Fibroblast of skin of abdomen (primary cell): ENCODE data around the gene IQGAP2.
A peak's percentile ranks its signal among the peaks of the same experiment; 100 is the strongest.

Experiments
- DNase-seq: peaks from one replicate; pipeline ENCODE4 v3.0.0-alpha.2; 2013

The IQGAP2 gene

DNA sequence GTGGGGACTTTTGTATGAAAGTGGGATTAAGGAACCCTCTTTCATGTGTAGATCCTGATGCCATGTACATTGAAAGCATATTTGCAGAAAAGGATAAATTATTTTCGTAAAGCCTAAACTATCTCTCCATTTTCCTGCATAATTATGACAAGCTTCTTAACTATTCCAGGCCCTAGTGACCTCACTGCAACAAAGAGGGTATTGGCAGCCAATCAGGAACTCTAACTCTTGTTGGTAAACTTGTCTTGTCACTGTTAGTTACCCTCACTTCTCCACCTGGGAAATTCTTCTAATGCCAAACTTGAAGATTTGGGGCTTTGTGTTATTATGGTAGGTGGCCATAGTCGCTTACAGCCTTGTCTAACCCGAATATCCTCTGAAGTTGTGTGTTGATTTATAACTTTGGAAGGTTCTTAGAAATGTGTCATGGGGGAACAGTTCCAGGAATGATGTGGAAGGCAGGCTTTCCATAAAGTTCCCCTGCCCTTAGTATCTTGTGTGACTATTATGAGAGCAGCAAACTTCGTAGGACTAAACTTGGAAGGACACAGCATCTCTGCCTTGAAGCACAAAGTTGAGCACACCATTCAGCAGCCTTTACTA, 52.5 kb downstream of the IQGAP2 start:
- peak; percentile 6 for DNase-seq

DNA sequence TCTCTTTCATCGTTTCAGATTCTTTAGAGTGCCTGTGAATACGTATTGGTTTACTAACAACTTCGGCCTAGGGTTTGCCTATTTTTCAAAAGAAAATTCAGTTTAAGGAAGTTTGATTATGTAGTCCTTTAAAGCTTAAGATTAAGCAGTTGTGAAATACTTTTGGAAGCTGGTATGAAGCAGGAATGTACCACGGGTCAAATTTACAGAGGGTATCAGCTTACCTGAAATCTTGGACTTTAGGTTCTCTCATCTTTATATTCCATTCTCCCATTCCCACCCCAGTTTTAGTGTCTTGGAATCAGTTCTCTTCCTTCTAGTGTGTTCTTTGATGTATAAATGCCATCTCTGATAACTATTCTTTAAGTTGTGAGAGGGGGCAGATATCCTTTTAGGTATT, 53.2 kb downstream of the IQGAP2 start:
- no peak for DNase-seq

DNA sequence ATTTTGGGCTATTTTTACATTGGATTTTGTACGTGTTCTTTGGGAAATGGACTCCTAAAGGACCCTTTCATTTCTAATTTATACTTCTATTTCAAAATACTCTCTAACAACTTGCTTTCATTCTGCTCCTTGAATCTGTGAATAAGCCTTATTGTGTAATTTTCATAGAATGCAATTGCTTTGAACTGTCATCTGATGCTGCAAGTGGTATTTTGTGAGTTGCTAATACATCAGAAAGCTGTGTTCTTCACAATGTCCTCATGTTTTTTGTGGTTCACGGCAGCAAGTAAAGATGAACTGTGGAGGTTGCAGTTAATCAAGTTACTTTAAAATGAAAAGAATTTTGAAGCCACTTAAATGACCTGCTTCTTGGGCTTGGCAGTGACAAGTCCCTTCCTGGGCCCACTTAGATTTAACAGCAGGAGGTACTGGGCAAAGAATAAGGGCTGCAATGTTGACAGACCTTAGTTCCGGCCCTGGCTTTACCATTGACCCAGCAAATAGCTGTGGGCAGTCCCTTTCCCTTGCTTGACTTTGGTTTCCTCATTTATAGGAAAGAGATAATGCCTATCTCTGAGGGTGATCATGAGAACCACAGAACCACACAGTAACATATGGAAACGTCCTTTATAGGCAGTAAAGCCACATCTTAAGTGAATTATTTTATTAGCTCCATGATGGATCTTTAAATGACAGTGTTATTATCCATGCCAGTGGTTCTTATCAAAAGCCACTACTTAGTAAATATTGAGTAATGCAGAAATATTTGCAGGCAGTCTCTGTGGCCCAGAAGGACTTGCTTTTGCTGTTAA, 54.8 kb downstream of the IQGAP2 start:
- DNase-seq = no peak

DNA sequence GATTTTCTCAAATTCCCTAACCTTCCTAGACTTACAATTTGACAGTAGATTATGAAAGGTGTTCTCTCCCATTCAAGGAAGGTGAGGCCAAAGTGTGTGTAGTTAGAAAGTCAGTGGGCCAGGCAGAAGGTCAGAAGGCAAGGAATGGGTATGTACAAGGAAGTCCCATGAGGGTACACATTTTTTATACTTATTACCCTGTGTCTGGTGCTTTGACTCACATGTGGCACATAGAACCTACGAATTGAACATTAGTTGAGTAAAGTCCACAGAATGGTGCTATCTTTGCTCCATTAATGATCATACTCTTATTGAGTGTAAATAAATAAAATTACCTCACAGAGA, 55.4 kb downstream of the IQGAP2 start:
- DNase-seq = no peak

DNA sequence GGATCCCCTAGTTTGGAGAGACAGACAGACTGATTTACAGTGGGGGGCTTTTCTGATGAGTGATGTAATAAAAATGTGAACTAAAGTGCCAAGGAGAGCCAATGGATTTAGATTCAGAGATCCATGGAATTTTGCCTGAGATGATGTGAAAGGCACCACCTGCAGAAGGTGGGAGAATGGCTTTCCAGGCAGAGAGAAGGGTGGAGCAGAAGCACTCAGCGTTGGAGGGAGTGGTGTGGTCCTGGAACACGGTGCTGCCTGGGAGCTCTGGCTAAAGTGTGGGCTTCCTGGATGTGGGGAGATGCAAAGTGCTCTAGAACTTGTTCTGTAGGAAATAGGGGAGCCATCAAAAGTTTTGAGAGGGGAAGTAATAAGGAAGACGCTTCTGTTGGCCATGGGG, 57.0 kb downstream of the IQGAP2 start:
- DNase-seq = no peak

DNA sequence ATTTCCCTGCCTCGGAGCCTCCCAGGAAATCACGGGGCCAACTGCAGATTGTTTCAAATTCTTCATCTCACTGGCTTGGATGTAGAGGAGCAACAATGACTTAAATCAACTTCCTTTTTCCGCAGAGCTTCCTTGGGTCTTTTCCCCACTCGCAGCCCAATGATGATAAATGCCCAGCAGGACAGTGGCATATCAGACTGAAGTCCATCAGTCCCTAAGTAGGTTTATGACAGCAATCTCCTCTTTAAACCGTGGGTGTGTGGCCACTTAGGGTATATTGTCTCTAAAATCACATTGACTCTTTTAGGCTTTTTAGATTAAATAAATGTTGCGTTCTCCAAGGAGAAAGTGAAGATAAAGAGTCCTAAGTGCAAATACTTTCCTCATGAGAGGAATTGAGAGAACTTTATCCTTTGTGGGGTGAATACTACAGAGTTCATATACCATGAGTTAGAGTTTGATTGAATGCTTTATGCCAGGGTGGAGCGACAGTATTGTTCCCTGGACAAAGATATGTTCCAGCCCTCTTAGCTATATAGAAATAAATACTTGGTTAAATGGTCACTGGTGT, 59.1 kb downstream of the IQGAP2 start:
- no peak for DNase-seq

DNA sequence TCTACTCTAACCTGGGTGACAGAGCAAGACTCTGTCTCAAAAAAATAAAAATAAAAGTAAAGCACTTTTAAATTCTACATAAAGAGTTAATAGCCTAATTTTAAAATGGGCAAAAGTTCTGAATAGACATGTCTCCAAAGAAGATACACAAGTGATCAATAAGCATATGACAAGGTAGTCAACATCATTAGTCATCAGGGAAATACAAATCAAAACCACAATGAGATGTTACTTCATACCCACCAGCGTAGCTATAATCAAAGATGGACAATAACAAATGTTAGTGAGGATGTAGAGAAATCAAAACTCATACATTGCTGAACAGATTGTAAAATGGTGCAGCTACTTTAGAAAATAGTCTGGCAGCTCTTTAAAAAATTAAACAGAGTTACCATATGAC, 64.1 kb downstream of the IQGAP2 start:
- DNase-seq = no peak

DNA sequence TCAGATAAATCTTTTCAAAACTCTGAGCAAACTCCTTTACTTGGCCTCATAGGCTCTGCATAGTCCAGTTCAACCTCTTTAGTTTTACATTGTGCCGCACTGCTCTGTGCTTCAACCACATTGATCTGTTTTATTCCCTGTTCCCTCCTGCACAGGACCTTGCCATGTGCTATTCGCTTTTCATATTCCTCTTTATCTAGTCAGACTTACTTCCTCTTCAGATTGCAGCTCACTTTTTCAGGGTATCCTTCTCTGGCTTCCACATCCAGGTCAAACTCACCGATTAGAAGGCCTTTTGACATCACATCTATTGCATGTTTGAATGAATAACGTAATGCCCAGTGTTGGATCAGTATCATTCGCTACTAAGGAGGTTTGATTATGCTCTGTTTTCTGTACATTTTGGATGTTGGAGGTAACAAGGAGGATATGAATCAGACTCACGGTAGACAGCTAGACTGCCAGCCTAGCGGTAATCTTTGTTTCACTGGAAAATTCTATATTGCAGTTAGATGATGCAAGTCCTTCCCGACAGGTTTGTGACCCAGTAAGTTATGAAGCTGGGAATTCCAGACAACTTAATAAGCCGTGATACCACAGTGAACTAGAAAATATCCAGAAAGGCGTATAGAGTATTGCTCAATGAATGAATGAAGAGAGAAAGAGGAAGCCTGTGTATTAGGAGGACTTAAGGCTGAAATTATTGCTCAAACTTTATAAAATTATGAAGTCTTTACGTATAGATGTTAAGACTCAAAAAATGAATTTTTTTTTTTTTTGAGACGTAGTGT, 65.7 kb downstream of the IQGAP2 start:
- DNase-seq = peak; percentile 21

DNA sequence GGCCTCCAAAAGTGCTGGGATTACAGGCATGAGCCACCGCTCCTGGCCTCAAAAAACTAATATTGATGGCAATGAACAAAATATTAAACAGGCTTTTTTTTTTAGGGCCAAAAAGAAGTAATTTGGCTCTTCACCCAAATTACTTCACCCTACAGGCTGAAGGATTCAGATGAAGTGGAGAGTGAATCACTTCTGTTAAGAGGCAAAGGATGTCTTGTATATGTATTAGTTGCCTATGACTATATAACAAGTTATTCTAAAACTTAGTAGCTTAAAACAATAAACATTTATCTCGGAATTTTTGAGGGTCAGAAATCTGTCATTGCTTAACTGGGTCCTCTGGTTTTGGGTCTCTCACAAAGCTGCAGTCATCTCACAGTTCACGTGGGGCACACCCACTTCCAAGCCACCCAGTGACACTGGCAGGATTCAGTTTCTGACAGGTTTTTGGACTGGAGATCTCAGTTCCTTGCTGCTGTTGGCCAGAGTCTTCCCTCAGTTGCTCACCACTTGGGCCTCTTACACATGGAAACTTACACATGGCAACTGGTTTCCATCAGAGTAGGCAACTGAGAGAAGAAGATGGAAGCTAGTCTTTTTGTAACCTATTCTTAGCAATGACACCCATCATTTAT, 66.7 kb downstream of the IQGAP2 start:
- peak; percentile 0 for DNase-seq

DNA sequence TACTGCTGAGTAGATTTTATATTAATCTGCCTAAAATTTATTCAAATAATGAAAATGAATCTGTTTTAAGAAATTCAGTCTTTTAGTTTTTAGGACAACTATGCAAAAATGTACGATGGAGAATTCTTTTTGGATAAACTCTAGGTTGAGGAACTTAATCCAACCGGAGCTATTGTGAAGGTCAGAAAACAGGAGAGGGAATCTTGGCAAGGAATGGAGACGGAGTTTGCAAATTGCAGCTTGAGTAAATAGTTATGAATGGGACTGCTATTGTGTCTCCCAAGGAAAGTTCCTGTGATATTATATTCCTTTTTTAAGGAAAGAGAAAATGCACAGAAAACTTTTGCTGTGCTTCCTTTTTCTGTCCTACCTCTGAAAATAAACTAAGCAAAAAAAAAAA, 67.9 kb downstream of the IQGAP2 start:
- no peak for DNase-seq

DNA sequence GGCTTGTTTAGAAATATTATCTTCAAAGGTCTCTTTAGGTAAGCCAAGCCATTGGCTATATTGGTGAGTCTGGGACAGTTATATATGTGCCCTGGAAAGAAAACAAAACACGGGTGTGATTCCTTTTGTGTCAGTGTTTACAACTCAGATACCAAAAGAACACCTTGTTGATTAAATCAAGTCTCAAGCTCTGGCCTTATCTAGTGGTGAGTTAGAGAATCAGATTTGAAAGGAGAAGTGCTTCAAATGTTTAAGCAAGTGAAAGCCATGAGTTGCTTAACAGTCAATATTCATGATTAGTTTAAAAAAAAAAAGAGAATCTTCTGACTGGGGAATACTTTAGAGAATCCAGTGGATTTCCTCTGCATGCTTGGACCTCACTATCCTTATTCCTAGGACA, 68.3 kb downstream of the IQGAP2 start:
- no peak for DNase-seq

DNA sequence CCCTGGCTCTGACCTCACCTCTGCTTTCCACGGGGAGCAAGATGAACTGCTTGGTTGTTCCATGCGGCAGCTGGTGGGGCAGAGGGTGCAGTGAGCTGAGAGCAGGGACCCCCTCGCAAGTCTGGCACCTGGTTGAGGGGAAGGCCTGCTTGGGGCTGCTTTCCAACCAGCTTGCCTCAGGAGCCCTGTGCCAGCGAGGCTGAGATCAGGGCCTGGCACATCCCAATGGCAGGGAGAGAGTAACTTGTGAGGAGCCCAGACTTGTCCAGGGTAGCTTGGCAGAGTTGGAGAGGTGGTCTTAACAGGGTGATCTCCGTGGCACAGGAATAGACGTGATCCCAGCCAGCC, 68.9 kb downstream of the IQGAP2 start:
- no peak for DNase-seq

DNA sequence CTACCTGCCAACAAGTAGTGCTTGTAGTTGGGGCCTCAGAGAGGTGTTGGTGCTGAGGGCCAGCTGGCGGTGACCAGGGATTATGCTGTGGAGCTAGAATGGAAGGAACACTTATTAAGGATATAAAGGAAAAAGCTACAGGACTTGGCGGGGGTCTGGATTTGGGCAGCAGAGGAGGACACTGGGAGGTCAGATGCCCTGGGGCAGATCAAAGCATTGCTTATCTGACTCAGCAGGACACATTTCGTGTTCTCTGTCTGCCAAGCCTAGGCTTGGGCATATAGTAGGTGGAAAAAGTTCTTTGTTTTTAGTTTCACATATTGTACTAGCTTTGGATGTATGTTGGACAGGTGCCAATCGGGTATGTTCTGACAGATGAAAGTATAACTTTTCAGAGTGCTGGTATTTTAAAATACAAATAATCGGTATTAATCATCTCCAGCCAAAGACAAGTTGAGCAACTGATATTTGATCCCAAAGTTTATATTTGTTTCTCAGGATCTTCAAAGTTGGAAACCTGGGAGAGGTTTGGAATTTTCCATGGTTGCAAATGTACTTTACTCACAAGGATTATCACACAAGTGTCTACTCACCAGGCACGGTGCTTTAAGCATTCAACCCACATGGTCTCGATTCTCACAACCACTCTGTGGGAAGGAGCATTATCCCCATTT, 69.4 kb downstream of the IQGAP2 start:
- no peak for DNase-seq

DNA sequence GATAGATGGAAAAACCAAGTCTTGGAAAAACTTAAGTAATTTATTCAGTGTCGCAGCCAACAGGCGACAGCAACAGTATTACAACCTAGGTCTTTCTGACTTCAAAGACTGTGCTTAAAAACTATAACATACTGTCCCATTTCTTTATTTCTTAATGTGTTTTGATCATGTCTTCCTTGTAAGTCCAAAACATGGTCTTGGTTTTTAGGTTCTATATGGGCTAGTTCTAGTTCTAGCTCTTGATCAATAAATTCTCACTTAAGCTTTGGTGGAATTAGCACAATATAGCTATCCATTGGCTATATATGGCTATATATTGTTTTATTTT, 69.9 kb downstream of the IQGAP2 start:
- no peak for DNase-seq

DNA sequence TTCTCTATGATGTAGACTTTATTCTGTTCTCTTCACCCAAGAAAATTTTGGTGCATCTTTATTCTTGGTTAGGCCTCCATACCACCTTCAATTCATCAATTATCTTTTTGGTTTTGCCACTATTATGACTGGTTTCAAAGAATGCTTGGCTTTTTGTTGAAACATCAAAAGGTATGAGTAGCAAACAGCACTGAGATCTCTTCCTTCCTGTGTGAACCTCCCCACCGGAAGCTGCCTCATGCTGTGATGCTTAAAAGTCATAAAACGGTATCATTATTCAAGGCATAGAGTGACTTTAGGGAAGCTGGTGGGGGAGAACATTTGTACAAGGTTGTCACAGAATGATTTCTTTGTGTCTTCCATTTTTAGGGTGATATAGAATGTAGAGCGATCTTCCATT, 70.6 kb downstream of the IQGAP2 start:
- no peak for DNase-seq

DNA sequence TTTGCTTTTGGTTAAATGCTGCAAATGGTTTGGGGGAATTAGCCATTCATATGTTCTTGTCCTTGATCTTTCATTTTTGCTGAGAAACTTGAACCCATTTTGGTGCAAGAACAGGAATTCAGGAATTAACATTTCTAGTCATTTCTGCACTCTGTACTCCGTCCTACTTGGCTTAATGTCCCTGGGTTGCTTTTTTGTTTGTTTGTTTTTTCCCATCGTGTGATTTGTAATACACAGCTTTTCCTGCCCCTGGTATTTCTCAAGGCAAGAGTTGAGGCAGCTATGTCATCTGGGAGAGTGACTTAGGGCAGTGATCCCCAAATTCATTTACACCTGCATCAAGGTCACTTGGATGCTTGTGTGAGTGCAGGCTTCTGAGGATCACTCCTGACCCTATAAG, 71.3 kb downstream of the IQGAP2 start:
- DNase-seq = no peak

DNA sequence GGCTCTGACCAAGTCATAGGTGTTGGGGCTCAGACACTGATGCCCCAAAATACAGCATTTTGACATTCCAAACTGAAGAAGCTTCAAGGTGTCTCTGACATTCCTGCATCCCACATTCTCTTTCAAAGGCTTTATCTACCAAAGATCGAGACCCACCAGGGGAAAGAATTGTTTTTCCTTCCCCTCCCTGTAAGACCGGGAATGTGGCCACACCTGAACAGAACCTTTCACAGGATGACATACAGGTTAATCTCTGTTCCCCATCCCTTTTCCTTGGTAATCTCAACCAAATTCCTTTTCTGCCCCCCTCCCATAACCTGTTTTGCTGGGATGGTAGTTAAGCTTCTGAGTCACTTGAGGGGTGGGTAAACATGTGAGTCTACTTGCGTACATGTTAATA, 72.3 kb downstream of the IQGAP2 start:
- DNase-seq = no peak

DNA sequence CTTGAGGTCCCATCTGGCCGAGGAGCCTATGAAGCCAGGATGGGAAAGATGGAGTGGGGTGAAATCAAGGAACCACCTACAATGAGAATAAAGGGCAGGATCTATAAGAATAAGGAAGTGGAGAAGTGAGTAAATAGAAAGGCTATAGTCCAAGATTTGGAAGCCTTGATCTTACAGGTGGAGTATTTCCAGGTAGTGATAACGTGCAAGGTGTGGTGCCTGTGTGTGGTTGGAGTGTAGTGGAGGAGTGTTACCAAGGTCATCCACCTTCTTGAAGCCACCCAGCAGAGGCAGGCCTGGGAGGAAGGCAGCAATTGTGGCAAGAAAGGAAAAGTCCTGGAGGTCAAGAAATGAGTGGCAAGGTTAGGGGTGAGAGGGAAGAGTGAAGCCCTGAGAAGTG, 72.9 kb downstream of the IQGAP2 start:
- no peak for DNase-seq

DNA sequence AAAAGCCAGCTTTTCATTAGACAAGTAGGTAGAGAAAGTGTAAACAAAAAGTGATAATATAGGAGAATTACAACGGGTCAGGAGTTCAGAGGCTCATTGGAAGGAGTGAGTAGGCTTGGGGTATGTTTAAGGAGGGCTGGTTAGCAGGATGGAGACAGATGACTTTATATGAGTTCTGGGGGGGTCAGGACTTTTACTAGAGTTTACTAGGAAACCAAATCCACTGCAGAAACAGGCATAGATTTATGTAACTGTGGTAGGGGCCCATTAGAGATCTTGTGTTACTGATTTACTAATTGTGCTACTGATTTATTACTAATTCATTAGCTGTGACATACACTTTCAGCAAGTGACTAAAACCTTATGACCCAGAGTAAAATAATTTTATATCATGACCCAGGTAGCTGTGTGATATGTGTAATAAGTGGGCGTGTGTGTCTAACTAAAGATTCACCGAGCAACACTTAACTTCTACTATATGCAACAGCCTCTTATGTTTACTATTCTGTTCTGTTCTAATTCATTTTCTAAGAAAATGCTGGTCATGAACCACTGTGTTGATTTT, 73.5 kb downstream of the IQGAP2 start:
- DNase-seq = no peak

DNA sequence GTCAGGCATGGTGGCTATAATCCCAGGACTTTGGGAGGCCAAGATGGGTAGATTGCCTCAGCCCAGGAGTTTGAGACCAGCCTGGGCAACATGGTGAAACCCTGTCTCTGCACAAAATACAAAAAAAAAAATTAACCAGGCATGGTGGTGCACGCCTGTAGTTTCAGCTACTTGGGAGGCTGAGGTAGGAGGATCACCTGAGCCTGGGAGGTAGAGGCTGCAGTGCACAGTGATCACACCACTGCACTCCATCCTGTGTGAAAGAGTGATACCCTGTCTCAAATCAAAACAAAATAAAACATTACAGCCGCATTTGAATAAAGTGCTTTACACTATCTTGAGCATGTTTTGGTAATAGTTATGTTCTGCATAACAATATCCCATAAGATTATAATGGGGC, 74.0 kb downstream of the IQGAP2 start:
- no peak for DNase-seq

DNA sequence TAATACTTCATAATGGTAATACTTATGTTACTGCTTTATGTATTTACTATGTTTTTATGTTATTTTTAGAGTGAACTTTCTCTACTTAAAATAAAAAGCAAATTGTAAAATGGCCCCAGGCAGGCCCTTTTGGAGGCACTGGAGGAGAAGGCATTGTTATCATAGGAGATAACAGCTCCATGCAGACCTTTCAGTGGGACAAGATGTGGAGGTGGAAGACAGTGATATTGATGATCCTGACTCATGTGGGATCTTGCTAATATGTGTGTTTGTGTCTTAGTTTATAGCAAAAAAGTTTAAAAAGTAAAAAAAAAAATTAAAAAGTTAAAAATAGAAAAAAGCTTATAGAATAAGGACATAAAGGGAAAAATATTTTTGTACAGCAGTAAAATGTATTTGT, 74.5 kb downstream of the IQGAP2 start:
- DNase-seq = no peak

DNA sequence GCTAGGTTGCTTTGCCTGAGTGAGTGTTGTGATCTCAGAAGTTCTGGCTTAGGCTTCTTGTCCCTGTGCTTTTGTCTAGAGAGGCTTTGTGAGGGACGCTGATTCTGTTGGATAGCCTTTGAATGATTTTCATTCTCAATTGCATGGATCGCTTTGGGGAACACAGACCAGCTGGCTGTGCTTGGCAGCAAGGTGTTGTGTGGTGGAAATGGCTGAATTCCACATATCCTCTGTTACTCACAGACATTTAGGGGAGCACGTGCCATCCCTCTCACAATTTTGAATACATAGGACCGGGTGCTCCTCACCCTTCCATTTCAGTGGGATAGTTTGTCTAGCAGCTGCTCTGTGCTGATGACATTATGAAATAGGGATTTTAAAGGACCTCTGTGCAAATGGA, 76.2 kb downstream of the IQGAP2 start:
- no peak for DNase-seq
